HepG2 (cell line): Measurements from ENCODE around the gene KLF3.

Experiments used
- CREB1 ChIP-seq, 2 experiments: fragments of 450-650 bp in 1 of 2; IDR thresholded peaks; 2 replicates each; pipeline ENCODE4 v1.6.1; 2016 to 2017; ENCODE audit warnings: control low read depth in 1 of 2, mild to moderate bottlenecking in 1 of 2, missing compliant biosample characterization in 1 of 2, missing genetic modification characterization in 1 of 2
- SMAD1 ChIP-seq: sonication (generic); formaldehyde crosslinking; IDR thresholded peaks from 2 replicates; pipeline ENCODE4 v1.4.0; 2020; ENCODE audit warnings: missing genetic modification reagents, low read depth, mild to moderate bottlenecking, borderline replicate concordance
- ZNF24 ChIP-seq: fragments of 450-650 bp; IDR thresholded peaks from 2 replicates; pipeline ENCODE4 v1.6.1; 2017; ENCODE audit warnings: antibody characterized with exemption, mild to moderate bottlenecking
- TF ChIP-seq, protein P1 (sequence below): sonication (generic); formaldehyde crosslinking; IDR thresholded peaks from 2 replicates; pipeline ENCODE4 v1.5.0; 2020; ENCODE audit warnings: mild to moderate bottlenecking, missing genetic modification reagents, moderate library complexity
- TF ChIP-seq, protein P2 (sequence below): sonication (generic); formaldehyde crosslinking; IDR thresholded peaks from 2 replicates; pipeline ENCODE4 v1.4.0; 2020; ENCODE audit warnings: missing genetic modification reagents, mild to moderate bottlenecking, borderline replicate concordance
- TF ChIP-seq, protein P3 (sequence below): conservative IDR thresholded peaks from 2 replicates; pipeline ENCODE4 v1.6.1; 2018; ENCODE audit warnings: missing genetic modification reagents
- TF ChIP-seq, protein P4 (sequence below): IDR thresholded peaks from 2 replicates; pipeline ENCODE4 v1.6.1; 2016
- TF ChIP-seq, protein P5 (sequence below): IDR thresholded peaks from 2 replicates; pipeline ENCODE4 v1.6.1; 2018; ENCODE audit warnings: missing genetic modification reagents, mild to moderate bottlenecking, missing compliant biosample characterization

DNA sequence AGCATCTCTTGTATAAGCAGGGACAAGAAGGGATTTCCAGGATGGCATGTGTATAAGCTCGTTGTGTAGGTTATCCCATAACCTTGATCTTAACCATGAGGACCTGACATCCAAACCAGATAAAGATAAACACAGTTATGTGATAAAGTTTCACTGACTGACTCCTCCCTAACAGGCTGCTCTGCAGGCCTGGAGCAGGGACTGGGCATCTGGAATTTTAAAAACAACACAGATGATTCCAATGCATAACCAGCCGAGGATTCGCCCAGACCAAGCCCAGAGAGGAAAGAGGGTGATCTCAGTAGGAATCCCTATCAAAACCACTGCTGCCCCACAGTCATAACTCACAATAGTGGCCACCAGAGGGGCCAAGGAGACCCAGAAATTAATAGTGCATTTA lies 22.7 kb downstream of the KLF3 start:
- TF ChIP-seq, protein P1, sequence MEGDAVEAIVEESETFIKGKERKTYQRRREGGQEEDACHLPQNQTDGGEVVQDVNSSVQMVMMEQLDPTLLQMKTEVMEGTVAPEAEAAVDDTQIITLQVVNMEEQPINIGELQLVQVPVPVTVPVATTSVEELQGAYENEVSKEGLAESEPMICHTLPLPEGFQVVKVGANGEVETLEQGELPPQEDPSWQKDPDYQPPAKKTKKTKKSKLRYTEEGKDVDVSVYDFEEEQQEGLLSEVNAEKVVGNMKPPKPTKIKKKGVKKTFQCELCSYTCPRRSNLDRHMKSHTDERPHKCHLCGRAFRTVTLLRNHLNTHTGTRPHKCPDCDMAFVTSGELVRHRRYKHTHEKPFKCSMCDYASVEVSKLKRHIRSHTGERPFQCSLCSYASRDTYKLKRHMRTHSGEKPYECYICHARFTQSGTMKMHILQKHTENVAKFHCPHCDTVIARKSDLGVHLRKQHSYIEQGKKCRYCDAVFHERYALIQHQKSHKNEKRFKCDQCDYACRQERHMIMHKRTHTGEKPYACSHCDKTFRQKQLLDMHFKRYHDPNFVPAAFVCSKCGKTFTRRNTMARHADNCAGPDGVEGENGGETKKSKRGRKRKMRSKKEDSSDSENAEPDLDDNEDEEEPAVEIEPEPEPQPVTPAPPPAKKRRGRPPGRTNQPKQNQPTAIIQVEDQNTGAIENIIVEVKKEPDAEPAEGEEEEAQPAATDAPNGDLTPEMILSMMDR (CRISPR knock-in tag): no peak
- TF ChIP-seq, protein P2, sequence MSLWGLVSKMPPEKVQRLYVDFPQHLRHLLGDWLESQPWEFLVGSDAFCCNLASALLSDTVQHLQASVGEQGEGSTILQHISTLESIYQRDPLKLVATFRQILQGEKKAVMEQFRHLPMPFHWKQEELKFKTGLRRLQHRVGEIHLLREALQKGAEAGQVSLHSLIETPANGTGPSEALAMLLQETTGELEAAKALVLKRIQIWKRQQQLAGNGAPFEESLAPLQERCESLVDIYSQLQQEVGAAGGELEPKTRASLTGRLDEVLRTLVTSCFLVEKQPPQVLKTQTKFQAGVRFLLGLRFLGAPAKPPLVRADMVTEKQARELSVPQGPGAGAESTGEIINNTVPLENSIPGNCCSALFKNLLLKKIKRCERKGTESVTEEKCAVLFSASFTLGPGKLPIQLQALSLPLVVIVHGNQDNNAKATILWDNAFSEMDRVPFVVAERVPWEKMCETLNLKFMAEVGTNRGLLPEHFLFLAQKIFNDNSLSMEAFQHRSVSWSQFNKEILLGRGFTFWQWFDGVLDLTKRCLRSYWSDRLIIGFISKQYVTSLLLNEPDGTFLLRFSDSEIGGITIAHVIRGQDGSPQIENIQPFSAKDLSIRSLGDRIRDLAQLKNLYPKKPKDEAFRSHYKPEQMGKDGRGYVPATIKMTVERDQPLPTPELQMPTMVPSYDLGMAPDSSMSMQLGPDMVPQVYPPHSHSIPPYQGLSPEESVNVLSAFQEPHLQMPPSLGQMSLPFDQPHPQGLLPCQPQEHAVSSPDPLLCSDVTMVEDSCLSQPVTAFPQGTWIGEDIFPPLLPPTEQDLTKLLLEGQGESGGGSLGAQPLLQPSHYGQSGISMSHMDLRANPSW (CRISPR knock-in tag): no peak
- TF ChIP-seq, protein P3, sequence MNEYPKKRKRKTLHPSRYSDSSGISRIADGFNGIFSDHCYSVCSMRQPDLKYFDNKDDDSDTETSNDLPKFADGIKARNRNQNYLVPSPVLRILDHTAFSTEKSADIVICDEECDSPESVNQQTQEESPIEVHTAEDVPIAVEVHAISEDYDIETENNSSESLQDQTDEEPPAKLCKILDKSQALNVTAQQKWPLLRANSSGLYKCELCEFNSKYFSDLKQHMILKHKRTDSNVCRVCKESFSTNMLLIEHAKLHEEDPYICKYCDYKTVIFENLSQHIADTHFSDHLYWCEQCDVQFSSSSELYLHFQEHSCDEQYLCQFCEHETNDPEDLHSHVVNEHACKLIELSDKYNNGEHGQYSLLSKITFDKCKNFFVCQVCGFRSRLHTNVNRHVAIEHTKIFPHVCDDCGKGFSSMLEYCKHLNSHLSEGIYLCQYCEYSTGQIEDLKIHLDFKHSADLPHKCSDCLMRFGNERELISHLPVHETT: no peak
- TF ChIP-seq ZNF24 (no peak), CREB1 (IDR thresholded peaks at IDR 0.05) (no peak), CREB1 (CRISPR knock-in tag; IDR thresholded peaks at IDR 0.05) (no peak), SMAD1 (CRISPR knock-in tag) (no peak)
- TF ChIP-seq, protein P4, sequence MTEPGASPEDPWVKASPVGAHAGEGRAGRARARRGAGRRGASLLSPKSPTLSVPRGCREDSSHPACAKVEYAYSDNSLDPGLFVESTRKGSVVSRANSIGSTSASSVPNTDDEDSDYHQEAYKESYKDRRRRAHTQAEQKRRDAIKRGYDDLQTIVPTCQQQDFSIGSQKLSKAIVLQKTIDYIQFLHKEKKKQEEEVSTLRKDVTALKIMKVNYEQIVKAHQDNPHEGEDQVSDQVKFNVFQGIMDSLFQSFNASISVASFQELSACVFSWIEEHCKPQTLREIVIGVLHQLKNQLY: no peak
- TF ChIP-seq, protein P5, sequence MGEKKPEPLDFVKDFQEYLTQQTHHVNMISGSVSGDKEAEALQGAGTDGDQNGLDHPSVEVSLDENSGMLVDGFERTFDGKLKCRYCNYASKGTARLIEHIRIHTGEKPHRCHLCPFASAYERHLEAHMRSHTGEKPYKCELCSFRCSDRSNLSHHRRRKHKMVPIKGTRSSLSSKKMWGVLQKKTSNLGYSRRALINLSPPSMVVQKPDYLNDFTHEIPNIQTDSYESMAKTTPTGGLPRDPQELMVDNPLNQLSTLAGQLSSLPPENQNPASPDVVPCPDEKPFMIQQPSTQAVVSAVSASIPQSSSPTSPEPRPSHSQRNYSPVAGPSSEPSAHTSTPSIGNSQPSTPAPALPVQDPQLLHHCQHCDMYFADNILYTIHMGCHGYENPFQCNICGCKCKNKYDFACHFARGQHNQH (CRISPR knock-in tag): no peak
